KOPT-K1 (cell line): ENCODE measurements around the gene CYS1.

ENCODE experiments used
- H3K27ac ChIP-seq: fragments of 200-600 bp; sonication (generic); 2 replicates; pipeline ENCODE4 v1.5.1; 2016; ENCODE audit warnings: antibody characterized with exemption, mild to moderate bottlenecking, low read depth, low read length; ENCODE audit not compliant: poor library complexity, severe bottlenecking
- H3K36me3 ChIP-seq: fragments of 200-600 bp; sonication (generic); 2 replicates; pipeline ENCODE4 v1.5.1; 2017; ENCODE audit warnings: antibody characterized with exemption, mild to moderate bottlenecking, low read length, moderate library complexity; ENCODE audit not compliant: insufficient read depth
- H3K9me3 ChIP-seq: fragments of 200-600 bp; sonication (generic); 2 replicates; pipeline ENCODE4 v1.5.1; 2017; ENCODE audit warnings: antibody characterized with exemption, low read length, mild to moderate bottlenecking; ENCODE audit not compliant: insufficient read depth, poor library complexity, severe bottlenecking

The CYS1 gene

DNA sequence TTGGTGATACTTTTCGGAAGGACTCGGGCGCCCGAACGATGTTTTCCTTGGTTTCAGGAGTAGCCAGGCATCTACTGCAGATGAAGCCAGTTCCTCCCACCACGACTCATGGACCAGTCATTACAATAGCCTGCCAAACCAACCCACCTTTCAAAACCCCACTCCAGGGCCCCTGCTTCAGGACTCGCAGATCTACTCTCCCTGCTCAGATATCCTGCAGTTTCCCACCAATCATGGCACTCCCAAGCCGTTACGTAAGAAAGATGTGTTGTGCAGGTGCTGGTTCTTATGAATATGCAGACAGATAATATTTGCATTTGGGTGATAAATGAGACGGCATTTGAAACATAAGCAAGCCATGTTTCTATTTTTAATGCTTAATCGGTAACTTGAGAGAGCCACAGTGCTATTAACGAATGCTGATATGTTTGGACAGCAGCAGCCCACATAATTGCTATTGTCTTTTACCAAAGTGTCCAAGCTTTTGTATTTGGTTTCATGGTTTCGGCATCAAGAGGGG lies 3.5 kb upstream of the CYS1 start:
- no peaks in the 10 kb centered on the region for H3K9me3 ChIP-seq
- H3K27ac ChIP-seq, result no peak overlapping the region
- no peaks in the 10 kb centered on the region for H3K36me3 ChIP-seq

DNA sequence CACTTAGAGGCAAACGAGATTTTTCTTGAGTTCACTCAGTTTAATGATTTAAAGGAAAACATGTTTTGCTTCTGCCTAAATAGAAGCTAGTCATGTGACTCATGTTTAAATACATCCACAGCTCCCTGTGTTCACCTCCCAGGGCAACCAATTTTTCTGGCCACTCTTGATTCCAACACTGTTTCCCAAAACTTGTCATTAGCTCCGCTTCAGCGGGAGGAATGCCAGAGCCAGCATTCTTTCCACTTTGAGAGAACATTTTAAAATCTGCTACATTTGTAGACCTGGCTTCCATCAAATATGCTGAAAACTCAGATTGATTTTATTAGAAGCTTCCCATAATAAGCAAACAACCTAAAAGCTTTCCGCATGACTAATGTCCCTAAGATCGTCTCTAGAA lies 2.8 kb upstream of the CYS1 start:
- Histone ChIP-seq H3K9me3 (no peaks in the 10 kb centered on the region), H3K27ac (no peak overlapping the region), H3K36me3 (no peaks in the 10 kb centered on the region)

DNA sequence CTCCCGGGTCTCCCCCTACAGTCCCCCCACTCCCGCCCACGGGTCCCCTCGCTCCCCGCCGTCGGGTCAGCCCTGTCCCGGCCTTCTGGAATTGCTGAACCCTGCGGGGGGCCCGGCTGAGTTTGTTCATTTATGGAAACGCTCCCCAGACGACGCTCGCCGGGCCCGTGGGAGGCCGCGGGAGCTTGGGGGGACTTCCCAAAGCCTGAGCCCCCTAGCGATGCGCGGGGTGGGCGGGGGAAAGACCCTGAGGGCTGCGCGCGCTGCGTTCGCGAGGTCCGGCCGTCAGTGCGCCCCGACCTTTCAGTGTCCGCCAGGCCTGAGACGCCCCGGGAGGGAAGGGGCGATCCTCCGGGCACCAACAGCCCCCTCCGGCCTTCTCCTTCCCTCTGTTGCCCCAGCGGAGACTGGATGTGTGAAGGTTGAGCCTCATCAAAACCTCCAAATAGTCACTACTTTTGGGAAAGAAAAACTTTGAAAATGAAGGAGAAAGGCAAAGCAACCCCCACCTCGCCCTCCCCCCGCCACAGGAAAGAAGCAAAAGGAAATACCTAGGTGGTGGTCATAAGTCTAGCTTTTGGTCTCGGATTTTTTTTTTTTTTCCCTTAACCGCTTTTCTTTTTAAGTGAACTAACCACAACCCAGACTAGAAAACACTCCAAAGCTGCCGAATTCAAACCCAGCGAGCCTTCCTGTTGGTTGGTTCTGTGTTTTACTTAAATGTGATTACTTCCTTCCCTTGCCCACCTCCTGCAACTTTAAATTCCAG lies 509 bp upstream of the CYS1 start:
- no peaks in the 10 kb centered on the region for H3K36me3 ChIP-seq
- H3K27ac ChIP-seq, result no peak overlapping the region
- no peaks in the 10 kb centered on the region for H3K9me3 ChIP-seq

DNA sequence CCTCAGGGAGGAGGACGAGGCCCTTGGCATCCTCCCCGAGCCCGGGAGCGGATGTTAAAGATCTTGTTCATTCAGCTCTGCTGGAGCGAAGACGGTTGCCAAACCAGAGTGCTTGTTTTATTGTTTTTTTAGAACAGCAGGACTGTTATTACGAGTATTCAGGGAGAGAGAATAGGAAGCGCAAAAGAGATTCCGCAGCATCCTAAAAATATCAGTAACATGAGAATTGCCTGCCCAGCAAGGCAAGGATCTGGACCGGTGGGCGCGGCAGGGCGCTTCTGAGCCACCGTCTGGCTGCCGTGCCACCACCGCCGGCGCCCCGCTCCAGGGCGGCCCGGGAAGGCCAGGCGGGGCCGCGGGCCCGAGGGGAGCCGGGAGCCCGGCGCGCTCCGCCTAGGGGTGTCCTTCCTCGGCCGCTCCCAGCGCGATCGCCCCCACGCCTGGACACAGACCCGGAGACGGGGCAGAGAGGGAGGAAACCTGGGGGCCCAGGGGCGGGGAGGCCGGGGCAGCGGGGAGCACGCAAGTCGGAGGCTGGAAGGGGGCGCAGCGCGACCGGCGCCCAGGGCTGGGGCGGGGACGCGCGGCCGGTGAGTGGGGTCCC lies 843 bp downstream of the CYS1 start:
- no peak overlapping the region for H3K27ac ChIP-seq
- H3K36me3 ChIP-seq, result no peaks in the 10 kb centered on the region
- no peaks in the 10 kb centered on the region for H3K9me3 ChIP-seq

DNA sequence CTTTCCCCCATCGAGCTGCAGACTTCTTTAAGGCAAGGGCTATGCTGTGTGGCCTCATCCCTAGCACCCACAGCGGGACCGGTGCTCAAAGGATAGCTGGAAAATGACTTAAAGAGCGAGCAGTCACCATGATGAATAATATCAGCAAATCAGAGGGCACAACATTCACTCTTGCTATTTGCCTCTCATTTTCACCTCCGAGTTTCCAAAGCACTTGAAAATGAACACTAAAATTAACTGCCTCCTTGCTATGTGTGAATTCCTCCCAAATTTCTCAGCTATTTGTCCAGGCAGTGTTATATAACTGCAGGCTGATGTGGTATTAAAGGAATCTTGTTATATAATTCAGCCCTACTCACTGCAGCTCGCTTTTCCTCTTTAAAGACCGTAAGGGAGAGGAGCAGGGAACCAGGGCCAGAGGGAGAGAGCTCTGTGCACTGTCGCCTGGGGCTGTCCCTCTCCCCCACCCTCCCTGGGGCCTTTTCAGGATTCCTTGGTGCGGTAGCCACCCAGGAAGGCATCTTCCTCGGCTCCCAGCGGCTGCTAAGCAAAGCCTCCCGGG lies 1.4 kb downstream of the CYS1 start:
- Histone ChIP-seq H3K27ac (no peak overlapping the region), H3K9me3 (no peaks in the 10 kb centered on the region), H3K36me3 (no peaks in the 10 kb centered on the region)

DNA sequence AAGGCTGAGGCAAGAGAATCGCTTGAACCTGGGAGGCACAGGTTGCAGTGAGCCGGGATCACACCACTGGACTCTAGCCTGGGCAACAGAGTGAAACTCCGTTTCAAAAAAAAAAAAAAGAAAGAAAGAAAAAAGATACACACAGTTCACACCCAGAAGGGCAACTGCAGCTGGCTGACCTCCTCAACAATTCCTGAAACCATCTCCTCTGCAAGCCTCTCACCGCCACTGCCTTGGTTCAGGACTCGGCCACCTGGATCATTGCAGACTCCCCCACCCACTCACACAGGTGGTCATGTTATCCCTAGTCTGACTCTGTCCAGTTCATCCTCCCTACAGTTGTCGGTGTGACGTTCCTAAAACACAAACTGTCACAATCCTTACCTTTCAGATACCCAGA lies 2.2 kb downstream of the CYS1 start:
- no peaks in the 10 kb centered on the region for H3K9me3 ChIP-seq
- no peaks in the 10 kb centered on the region for H3K36me3 ChIP-seq
- H3K27ac ChIP-seq, result no peak overlapping the region

DNA sequence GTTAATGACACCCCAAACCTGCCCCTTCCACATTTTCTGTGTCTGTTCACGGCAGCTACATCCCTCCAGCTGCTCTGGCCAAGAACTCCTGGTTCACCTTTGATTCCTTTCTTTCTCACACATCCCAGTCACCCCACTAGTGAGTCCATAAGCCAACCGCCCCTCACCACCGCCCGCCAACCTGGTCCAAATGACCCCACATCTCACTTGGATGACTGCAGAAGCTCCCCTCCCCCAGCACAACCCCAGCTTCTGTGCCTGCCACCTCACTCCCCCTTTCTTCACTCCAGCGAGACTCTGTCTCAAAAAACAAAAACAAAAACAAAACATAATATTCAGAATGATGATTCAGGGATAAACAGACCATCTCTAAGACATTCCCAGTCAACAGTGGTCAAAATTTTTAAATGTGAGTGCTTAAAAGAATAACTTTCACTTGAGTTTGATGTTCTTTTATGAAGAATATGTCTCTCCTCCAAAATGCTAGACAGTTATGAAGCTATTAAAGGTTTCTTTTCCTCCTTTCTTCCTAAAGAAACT lies 3.2 kb downstream of the CYS1 start:
- Histone ChIP-seq H3K27ac (no peak overlapping the region), H3K36me3 (no peaks in the 10 kb centered on the region), H3K9me3 (no peaks in the 10 kb centered on the region)

DNA sequence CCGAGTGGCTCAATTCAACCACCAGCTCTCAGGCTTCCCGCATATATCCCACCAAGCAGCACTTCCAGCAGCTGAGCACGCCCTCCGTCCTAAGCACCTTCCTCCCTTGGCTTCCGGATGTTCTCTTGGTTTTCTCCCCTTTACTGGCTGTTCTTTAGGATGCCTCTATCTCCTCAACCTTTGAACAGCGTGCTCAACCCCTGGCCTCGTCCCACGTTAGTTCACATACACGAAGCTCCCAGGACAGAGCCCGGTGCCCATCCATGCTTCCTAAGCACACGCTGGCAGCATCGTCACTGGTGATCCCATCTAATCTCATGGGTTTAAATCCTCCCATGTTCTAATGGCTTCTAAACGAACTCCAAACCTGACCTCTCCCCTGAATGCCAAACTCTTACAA lies 3.7 kb downstream of the CYS1 start:
- no peaks in the 10 kb centered on the region for H3K9me3 ChIP-seq
- H3K36me3 ChIP-seq, result no peaks in the 10 kb centered on the region
- H3K27ac ChIP-seq, result no peak overlapping the region

DNA sequence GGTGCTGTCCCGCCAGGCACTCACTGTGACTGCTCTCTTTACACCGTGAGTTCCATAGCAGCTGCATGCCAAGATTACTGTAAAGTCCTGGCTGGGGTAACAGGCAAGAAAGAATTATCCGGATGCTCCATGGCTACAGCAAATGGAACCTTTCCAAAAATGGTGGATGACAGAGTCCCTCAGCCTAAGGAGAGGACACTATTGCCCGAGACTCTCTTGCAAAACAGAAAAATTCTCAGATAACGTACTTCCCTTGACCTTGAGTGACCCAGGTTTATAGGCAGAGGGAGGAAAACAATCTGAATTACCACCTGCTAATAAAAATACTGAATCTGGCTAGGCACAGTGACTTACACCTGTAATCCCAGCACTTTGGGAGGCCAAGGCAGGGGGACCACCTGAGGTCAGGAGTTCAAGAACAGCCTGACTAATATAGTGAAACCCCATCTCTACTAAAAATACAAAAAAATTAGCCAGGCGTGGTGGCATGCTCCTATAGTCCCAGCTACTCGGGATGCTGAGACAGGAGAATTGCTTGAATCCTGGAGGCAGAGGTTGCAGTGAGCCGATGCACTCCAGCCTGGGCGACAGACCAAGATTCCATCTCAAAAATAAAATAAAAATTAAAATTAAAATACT lies 4.5 kb downstream of the CYS1 start:
- Histone ChIP-seq H3K36me3 (no peaks in the 10 kb centered on the region), H3K9me3 (no peaks in the 10 kb centered on the region), H3K27ac (no peak overlapping the region)

DNA sequence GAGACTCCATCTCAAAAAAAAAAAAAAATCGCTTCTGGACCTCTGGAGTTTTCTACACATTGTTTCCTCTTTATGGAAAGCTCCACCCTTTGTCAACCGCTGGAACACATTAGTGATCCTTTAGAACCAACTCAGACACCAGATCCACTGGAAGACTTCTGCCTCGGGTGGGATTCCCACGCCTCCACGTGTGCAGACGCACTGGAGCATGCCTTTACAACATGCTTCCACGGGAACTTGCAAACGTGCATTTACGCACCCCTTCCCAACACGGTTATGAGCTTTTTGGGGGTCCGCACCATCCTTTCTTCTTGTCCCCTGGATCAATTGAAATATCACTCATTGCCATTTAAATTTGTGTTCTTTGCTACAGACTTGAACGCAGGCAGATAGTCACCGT lies 5.1 kb downstream of the CYS1 start:
- H3K36me3 ChIP-seq, result no peaks in the 10 kb centered on the region
- H3K9me3 ChIP-seq, result no peaks in the 10 kb centered on the region
- no peak overlapping the region for H3K27ac ChIP-seq

DNA sequence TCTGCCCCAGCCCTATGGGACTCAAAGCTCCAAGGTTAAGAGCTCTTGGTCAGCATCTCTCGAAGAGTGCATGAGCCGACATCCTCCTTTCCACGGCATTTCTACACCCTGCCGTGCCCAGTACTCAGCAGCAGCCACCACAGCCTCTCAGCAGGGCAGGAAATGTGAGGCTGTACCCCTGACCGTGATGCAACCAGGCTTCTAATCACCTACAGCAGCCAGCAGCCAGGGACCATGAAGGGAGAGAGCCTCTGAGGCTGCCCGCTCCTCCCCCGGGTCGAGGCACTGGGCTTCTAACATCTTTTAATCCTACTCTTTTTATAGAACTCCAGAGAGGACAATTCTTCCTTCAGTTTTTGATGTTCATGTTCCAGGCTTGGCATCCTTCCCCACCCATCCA lies 6.5 kb downstream of the CYS1 start:
- Histone ChIP-seq H3K27ac (no peak overlapping the region), H3K36me3 (no peaks in the 10 kb centered on the region), H3K9me3 (no peaks in the 10 kb centered on the region)

DNA sequence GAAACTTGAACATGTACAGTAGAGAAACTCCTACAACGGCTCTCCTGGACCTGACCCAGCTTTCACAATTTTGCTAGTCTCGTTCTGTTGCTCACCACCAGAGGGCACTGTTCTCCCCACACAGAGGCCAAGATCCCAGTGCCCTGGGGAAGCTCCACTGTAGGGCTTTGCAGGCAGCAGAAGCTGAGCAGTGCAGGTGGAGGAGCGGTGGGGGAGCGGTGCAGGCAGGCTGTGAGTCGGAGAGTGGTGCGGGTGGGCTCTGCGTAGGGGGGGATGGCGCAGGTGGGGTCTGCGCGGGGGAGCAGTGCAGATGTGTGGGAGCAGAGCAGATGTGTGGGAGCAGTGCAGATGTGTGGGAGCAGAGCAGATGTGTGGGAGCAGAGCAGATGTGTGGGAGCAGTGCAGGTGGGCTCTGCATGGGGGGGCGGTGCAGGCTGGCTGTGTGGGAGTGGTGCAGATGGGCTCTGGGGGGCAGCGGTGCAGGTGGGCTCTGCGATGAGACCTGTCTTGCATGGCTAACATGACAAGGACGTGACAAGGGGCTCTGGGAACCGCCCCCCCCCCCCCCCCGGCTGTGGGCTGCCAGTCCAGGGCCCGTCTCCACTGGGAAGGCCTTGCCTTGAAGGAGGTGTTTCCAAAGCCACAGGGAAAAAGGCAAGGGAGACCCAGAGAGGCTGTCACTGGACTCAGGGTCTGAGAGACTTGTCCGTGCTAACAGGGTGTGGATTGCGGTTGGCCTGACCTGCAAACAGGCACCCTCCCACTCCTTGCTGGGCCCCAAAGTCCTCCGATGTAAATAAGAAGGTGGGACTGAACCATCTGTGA lies 7.3 kb downstream of the CYS1 start:
- no peak overlapping the region for H3K27ac ChIP-seq
- no peaks in the 10 kb centered on the region for H3K36me3 ChIP-seq
- peaks cover 4% of the 10 kb centered on the region for H3K9me3 ChIP-seq

DNA sequence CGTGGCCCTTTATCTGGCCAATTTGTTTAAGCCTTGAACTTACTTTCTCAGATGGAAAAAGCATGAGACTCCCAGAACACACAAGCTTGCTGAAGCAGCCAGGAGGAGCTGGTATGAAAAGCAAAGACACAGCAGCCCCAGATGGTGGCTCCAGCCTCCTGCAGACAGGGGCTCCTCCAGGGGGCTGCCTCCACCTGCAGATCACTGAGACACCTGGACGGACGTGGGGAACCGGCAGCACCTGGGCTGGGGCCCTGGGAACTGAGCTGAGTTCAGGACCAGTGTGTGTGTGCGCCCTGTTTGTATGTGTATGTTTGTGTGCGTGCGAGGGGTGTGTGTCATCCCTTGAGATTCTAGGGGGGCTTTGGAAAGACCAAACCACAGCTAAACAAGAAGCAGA lies 8.6 kb downstream of the CYS1 start:
- H3K9me3 ChIP-seq, result peaks cover 10% of the 10 kb centered on the region
- H3K27ac ChIP-seq, result no peak overlapping the region
- no peaks in the 10 kb centered on the region for H3K36me3 ChIP-seq

DNA sequence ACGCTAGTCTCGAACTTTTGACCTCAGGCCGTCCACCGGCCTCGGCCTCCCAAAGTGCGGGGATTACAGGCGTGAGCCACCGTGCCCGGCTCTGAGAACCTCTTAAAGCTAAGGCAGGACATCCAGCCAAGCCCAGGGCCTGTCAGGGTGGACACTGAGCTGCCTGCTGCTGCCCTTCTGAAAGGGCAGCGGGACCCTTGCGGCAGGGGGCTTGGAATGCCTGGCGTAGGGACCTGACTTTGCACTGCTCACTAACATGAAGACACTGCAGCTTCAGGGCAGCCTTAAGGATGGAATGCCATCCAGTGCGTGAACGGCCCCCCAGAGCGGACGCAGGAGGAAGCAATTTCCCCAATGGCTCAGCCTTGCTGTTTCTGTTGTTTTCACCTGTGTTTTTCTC lies 9.0 kb downstream of the CYS1 start:
- Histone ChIP-seq H3K27ac (no peak overlapping the region), H3K36me3 (no peaks in the 10 kb centered on the region), H3K9me3 (peaks cover 10% of the 10 kb centered on the region)
